NCI-H446 treated with DMSO at 0.1 percent for 48 hours (cell line): ENCODE results near the gene AP3M1.
"Not testable (repeated sequence)": the region's sequence is repeated elsewhere in the genome, so short reads cannot be mapped to it uniquely, and the experiment has no call there.

Source experiments
- DNase-seq: peaks from one replicate; lab custom pipeline; 2025; lab: John Stamatoyannopoulos, UW

Gene AP3M1

GRCh38 chr10:74150204-74150989, at the start of gene AP3M1:
Gene AP3M1 (minus strand): TSS chr10:74150828. CDS start chr10:74138379, 12,449 bp downstream.
- DNase-seq: no peak

- no peak for DNase-seq
These were observed 48.7 kb upstream of the AP3M1 start for GRCh38 chr10:74199315-74199714.

GRCh38 chr10:74194999-74195398, 44.4 kb upstream of the AP3M1 start:
- DNase-seq: no peak

GRCh38 chr10:74194545-74194944, 43.9 kb upstream of the AP3M1 start:
- no peak for DNase-seq

- no peak for DNase-seq
These were observed 39.9 kb upstream of the AP3M1 start for GRCh38 chr10:74190494-74190893.

GRCh38 chr10:74189999-74190421, 39.4 kb upstream of the AP3M1 start:
- no peak for DNase-seq

GRCh38 chr10:74188617-74189016, 38.0 kb upstream of the AP3M1 start:
- not testable (repeated sequence) for DNase-seq

- DNase-seq: no peak
These were observed 36.6 kb upstream of the AP3M1 start for GRCh38 chr10:74187237-74187636.

GRCh38 chr10:74186678-74187077, 36.0 kb upstream of the AP3M1 start:
- no peak for DNase-seq

GRCh38 chr10:74179111-74179710, 28.6 kb upstream of the AP3M1 start:
- no peak for DNase-seq

- DNase-seq: no peak
These were observed 27.6 kb upstream of the AP3M1 start for GRCh38 chr10:74178042-74178791.

GRCh38 chr10:74177140-74177677, 26.6 kb upstream of the AP3M1 start:
- no peak for DNase-seq

GRCh38 chr10:74176380-74177139, 25.9 kb upstream of the AP3M1 start:
- peak; percentile 90 for DNase-seq

- no peak for DNase-seq
These were observed 25.1 kb upstream of the AP3M1 start for GRCh38 chr10:74175510-74176379.

- no peak for DNase-seq
These were observed 23.9 kb upstream of the AP3M1 start for GRCh38 chr10:74174521-74174920.

- DNase-seq: no peak
These were observed 21.0 kb upstream of the AP3M1 start for GRCh38 chr10:74171625-74172024.

GRCh38 chr10:74167443-74167842, 16.8 kb upstream of the AP3M1 start:
- DNase-seq: no peak

- no peak for DNase-seq
These were observed 14.9 kb upstream of the AP3M1 start for GRCh38 chr10:74165530-74165901.

- no peak for DNase-seq
These were observed 14.3 kb upstream of the AP3M1 start for GRCh38 chr10:74164716-74165529.
